CD4-positive, alpha-beta T cell treated with Interleukin-15 for 4 hours (primary cell): ENCODE results near the gene RELB.

ENCODE experiments used
- DNase-seq: peaks from one replicate; pipeline ENCODE4 v3.0.0-alpha.2; 2020; ENCODE audit warnings: low spot score

The RELB gene

DNA sequence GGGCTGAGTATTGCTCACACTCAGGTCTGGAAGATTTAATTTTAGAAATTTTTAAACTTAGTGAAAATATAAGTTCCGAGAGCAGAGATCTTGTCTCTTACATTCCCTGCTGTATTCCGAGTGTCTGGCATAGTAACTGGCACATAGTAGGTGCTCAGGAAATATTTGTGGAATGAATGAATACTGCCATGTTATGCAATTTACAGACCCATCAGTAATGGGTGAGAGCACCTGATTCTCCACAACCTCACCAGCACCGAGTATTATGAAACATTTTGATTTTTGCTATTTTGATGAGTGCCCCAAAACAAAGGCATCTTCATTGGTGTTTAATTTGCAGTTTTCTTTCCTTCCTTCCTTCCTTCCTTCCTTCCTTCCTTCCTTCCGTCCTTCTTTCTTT, 21.8 kb downstream of the RELB start:
- DNase-seq: no peak

DNA sequence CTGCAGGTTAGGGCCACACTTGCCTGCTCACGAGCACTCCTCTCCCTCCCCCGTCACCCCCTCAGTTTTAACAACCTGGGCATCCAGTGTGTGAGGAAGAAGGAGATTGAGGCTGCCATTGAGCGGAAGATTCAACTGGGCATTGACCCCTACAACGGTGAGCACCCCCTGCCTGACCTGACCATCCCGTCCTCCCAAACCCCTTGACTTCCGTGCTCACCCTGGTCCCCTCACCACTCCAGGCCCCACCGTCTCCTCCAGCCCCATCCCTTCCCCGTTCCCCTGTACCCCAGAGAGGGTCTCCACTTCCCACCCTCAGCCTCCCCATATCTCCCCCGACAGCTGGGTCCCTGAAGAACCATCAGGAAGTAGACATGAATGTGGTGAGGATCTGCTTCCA, 24.0 kb downstream of the RELB start:
- no peak for DNase-seq

DNA sequence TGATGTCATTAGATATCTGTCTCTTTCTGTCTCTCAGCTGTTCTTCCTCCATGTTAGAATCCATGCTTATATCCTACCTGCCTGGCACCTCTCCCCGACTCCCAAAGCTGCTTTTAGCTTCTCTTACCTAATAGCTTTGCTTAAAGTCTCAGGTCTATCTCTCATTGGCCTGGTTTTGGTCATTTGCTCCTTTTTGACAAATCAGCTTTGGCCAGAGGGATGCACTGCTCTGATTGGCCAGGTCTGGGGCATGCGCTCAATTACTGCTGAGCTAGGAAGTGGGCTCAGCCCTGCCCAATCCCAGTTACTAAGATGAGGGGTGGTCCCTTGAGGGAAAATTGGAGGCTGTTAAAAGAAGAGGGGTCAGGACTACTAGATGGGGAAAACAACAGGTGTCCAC, 26.1 kb downstream of the RELB start:
- no peak for DNase-seq

DNA sequence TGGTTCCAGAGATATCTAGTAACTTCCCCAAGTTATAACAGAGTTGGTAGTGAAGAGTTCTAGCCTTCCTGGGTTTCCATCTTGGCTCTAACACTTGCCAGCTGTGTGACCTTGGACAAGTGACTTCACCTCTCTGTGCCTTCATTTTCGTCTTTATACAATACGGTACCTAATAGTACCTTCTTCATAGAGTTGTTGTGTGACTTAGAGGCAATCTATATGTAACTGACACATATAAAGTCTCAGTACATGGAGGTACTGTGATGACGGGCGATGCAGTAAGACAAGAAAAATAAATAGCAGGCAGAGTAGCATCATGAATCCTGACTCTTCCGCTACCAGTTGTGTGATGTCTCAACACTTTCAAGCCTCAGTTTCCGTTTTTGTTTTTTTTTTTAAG, 29.6 kb downstream of the RELB start:
- DNase-seq: no peak

DNA sequence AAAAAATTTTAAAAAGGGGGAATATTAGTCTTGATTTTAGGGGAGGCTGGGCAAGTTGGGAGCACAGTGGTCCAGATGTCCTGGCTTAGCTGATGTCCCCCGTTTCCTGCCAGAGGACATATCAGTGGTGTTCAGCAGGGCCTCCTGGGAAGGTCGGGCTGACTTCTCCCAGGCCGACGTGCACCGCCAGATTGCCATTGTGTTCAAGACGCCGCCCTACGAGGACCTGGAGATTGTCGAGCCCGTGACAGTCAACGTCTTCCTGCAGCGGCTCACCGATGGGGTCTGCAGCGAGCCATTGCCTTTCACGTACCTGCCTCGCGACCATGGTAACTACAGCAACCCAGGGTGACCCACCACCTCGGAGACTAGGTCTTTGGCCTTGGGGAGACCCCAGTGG, 31.2 kb downstream of the RELB start:
- no peak for DNase-seq

DNA sequence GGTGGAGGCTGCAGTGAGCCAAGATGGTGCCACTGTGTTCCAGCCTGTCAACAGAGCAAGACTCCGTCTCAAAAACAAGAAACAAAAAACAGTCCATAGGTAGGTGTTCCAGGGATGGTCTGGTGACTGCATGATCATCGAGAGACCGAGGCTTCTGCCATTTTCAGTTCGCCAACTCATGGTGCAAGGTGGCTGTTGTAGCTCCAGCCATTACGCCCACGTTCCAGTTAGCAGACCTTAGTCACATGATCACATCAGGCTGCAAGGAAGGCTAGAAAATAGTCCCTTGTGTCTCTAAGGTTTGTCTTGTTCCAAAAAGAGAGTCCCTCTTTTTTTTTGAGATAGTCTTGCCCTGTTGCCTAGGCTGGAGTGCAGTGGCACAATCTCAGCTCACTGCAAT, 34.5 kb downstream of the RELB start:
- no peak for DNase-seq

DNA sequence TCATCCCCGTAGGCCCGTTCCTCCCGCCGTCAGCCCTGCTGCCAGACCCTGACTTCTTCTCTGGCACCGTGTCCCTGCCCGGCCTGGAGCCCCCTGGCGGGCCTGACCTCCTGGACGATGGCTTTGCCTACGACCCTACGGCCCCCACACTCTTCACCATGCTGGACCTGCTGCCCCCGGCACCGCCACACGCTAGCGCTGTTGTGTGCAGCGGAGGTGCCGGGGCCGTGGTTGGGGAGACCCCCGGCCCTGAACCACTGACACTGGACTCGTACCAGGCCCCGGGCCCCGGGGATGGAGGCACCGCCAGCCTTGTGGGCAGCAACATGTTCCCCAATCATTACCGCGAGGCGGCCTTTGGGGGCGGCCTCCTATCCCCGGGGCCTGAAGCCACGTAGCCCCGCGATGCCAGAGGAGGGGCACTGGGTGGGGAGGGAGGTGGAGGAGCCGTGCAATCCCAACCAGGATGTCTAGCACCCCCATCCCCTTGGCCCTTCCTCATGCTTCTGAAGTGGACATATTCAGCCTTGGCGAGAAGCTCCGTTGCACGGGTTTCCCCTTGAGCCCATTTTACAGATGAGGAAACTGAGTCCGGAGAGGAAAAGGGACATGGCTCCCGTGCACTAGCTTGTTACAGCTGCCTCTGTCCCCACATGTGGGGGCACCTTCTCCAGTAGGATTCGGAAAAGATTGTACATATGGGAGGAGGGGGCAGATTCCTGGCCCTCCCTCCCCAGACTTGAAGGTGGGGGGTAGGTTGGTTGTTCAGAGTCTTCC, 36.3 kb downstream of the RELB start:
- DNase-seq: no peak

DNA sequence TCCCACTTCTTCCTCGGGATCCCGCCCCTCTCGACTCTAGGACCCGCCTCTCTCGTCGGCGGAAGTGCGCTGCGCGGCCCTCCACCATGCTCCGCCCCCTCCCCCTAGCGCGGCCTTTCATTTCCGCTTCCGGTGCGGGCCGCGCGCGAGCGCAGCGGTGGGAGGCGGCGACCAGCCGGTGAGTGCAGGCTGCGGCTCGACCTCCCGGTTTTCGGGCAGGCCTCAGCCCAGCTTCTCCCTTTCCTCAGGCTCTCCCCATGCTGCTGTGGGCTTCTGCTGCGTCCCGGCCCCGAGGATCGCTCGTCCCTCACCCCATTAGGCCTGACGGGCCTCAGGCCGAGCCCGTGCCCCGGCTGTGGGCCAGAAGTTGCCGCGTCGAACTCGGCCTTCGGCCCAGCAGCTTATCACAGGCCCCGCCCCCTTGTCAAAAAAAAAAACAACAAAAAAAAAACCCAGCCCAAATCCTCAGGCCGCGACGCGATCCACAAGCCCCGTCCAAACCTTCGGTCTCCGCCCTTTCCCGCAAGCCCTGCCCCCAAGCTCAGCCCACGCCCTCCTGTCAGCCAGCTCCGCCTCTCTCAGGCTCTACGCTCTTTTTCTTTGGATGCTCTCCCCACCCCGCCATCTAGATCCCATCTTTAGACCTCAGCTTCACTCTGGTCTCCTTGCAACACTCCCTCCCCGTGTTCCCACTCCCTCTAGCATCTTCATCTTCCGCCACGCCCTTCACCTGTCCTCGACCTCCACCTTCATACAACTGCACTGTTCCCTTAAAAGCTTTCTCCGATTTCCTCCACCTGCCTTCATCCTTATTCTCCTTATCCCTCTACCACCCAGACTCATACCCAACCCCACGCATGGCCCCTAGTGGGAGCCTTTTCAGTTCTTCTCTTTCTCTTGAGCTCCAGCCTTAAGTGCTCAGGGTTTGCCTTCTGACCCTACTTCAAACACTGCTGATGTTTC, 37.9 kb downstream of the RELB start, which contains the start of gene CLASRP:
Gene CLASRP (plus strand): TSS at position 115 of the 963 bp plus-strand sequence. CDS start 1,168 bp downstream, outside the sequence.
- DNase-seq: peak; percentile 85

DNA sequence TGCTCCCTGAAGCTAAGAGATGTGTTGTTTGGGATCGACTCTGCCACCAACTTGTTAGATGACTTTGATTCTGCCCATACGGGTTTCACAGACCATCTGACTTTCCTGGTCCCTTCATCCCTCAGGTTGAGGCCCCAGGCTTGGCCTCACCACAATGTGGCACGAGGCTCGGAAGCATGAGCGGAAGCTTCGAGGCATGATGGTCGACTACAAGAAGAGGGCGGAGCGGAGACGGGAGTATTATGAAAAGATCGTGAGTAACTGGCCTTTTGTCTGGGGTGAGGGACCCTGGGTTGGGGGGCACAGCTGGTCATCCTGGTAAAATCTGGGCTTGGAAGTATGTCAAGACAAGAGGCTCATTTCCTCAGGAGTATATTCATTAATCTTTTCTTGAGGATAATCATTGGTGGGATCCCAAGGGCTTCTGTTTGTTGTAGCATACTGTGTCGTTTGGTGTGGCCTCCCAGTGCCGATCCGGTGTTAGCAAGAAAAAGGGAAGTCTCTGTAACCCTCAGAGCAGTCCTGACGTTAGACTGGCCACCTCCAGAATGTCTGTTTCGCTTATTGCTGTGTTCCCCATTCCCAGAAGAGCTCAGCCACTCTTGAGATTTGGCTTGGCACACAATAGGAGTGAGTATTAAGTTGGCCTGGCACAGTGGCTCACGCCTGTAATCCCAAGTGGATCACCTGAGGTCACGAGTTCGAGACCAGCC, 39.0 kb downstream of the RELB start:
- DNase-seq: no peak

DNA sequence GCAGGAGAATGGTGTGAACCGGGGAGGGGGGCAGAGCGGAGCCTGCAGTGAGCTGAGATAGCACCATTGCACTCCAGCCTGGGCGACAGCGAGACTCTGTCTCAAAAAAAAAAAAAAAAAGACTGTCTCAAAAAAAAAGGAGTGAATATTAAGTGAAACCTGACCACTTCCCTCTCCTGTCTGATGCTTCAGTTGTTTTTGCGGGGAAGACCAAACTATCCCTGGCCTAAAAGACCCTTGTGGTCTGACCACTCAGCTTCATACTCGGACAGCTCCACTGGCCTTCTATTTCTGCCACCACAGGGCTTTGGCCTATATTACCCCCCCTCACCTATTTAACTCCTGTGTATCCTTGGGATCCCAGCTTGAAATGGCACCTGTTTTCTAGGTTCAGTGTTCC, 39.9 kb downstream of the RELB start:
- DNase-seq: no peak

DNA sequence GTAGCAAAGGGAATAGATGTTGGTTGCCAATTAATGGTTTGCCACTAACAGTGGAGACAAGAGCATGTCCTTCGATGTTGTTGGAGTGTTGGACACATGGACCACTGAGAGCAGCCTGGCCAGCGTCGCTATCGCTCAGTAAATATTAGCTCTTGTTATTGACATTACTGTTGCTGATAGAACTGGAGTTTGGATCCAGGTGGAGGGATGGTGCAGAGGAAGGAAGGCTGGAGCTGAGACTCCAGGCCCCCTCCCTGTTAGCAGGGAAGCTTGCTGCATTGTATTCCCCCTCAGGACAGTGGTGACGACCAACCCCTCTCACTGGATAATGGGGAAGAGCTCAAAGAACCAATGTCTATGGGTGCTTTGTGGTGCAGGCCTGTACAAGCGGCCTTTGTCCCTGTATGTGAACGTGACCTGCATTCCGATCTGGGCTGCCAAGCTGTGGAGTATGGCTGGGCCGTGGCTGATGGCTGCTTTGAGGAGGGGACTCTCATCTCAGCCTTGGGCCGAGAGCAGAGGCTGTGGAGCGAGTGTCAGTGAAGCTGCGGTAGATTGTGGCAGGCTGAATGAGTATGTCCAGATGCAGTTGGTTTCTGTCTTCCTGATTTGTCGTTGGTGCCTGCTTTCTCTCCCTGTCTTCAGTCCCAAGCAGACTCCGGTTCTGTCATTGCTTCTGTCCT, 44.5 kb downstream of the RELB start:
- DNase-seq: no peak

DNA sequence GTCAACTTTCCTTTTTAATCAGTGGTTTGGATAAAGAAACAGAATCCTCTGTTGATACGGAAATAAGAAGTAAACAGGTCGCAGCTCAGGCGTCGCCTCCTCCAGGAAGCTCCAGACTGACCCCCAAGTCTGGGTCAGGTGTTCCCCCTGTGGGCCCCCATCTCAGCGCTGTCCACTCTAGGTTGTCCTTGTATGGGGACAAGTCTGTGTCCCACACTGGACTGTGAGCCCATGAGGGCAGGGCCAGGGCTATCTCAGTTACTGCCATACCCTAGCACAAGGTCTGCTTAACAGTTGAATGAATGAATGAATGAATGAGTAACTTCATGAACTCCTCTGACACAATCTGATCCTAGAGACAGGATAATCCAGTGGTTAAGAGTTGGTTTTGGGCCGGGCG, 45.1 kb downstream of the RELB start:
- no peak for DNase-seq

DNA sequence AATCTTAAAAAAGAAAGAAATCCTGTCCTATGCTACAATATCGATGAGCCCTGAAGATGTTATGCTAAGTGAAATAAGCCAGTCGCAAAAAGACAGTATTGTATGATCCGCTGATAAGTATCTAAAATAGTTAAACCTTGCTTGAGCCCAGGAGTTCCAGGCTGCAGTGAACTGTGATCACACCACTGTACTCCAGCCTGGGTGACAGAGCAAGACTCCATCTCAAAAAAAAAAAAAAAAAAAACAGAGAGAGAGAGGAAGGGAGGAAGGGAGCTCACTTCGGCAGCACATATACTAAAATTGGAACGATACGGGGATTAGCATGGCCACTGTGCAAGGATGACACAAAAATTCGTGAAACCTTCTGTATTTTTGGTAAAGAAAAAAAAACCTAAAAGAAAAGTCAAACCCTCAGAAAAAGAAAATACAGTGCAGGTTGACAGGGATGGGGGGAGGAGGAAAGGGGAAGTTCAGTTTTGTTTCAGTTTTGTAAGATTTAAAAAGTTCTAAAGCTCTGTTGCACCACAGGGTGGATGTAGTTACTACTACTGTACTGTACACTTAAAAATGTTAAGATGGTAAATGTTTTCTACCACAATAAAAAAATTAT, 46.0 kb downstream of the RELB start:
- no peak for DNase-seq

DNA sequence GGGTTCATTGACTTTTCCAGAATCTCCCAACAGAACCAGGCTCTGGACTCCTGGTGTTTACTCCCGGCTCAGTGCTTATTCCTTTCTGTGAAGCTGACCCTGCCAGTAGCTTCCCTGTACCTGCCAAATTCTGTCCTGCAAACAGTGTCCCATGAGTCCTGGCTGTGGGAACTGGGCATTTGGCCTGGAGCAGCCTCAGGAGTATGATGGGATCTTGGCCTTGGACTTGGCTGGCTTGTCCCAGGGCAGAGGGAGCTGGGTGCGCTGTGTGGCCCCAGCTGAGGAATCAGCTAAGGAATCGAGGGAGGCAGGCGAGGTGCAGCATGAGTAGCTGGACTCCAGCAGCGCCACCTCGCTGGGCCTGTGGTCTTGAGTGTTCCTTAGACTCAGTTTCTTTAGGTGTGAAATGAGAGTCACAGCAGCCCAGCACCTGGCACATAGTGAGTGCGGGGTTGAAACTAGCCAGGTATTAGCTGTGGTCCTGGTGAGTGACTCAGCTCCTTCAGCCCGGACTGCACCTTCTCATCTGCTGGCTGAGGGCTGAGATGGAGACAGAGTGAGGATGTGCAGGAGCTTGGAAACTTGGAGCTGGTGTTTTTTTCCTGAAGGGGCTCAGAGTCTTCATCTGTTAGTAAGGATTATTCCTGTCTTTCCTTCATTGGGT, 47.9 kb downstream of the RELB start:
- DNase-seq: no peak

DNA sequence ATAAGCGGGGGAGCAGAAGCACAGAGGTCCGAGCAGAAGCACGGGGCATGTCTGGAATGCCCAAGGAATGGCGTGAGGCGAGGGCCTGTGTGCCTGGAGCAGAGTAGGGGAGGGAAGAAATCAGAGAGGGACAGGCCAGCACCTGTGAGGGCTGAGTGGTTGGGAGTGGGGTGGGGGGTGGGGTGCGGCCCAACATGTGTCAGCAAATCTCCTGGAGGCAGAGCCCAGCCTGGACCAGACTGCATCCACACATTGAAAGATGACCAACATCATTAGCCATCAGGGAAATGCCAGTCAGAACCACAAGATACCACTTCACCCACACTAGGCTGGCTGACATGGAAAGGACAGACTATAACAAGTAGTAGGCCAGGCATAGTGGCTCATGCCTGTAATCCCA, 48.8 kb downstream of the RELB start:
- DNase-seq: no peak

DNA sequence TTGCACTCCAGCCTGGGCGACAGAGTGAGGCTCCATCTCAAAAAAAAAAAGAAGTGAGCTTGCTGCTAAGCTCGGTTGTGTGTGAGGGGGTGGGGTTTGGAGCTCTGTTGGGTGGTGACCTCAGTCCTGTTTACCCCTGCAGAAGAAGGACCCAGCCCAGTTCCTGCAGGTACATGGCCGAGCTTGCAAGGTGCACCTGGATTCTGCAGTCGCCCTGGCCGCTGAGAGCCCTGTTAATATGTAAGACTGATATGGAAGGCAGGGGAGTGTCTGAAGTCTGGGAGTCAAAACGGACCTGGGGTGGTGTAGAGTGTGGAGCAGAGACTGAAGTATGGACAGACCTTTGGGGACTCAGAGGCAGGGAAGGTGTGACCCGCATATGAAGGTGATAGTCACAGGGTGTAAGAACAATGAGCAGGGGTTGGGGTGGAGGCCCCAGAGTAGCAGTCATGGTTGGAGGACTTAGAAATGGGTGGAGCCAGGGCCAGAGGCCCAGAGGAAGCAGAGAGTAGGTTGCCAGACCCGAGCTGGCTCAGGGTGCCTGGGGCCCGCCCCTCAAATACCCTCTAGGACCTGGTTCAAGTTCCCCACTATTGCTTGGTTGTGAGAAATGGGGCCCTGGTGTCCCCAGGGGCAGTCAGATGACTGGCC, 50.8 kb downstream of the RELB start:
- no peak for DNase-seq

DNA sequence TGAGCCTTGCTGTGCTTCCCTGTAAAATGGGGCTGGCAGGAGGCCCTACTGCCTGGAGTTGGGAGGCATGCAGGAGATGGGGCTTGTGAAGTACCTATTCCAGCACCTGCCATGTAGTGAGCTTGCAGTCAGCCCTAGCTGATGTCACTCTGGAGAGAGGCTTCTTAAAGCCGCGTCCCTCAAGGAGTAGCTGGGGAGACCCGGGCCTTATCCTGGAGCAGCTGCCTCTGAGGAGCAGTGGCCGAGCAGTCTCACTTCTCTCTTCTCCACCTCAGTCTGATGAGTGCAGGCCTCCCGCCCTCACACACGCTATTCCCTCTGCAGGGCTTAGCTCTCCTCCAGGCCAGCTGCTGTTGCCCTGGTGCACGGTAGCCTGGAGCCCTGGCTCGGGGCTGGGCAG, 55.6 kb downstream of the RELB start:
- DNase-seq: no peak

DNA sequence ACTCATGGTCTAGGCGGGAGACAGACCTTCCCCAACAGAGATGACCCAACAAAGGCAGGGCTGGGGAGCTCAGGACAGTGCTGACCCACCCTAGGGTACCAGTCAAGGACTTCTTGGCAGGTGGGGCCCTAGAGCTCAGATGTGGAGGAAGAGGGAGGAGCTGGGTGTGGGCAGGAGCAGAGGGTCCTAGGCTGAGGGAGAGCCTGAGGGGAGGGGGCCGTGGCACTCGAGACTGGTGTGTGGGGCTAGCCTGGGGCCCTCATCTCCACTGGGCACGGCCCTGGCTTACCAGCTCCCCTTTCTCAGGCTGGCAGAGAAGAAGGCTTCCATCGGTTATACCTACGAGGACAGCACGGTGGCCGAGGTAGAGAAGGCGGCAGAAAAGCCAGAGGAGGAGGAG, 56.2 kb downstream of the RELB start:
- DNase-seq: no peak

DNA sequence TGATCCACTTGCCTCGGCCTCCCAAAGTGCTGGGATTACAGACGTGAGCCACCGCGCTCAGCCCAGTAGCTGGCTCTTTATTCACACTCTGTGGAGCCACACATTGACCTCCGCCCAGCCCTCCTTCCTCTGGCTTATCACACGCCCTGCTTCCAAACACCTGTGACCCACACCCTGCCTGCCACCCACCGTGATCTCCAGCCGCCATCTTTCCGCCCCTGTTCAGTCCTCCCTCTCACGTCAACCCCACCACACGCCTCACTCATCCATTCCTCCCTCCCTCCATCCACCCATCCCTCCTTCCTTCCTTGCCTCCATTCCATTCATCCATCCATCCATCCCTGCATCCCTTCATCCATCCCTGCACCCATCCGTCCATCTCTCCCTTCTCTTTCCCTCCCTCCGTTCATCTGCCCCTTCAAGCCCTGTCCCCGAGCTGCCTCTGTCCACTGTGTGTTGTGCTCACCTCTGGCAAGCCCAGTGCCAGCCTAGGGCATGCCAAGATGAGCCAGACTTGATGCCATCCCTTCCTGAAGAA, 57.4 kb downstream of the RELB start:
- DNase-seq: no peak
